ENCODE measurements around the gene CACNA1E. TPM values are rescaled to one million over a fixed set of nuclear protein-coding genes. Genes with fewer than 3 reads are reported as not detected.
"Not testable (repeated sequence)": the region's sequence is repeated elsewhere in the genome, so short reads cannot be mapped to it uniquely, and the experiment has no call there.

Gene CACNA1E
- polyA plus RNA-seq, 3 donors from 2014 or later = not detected

DNA sequence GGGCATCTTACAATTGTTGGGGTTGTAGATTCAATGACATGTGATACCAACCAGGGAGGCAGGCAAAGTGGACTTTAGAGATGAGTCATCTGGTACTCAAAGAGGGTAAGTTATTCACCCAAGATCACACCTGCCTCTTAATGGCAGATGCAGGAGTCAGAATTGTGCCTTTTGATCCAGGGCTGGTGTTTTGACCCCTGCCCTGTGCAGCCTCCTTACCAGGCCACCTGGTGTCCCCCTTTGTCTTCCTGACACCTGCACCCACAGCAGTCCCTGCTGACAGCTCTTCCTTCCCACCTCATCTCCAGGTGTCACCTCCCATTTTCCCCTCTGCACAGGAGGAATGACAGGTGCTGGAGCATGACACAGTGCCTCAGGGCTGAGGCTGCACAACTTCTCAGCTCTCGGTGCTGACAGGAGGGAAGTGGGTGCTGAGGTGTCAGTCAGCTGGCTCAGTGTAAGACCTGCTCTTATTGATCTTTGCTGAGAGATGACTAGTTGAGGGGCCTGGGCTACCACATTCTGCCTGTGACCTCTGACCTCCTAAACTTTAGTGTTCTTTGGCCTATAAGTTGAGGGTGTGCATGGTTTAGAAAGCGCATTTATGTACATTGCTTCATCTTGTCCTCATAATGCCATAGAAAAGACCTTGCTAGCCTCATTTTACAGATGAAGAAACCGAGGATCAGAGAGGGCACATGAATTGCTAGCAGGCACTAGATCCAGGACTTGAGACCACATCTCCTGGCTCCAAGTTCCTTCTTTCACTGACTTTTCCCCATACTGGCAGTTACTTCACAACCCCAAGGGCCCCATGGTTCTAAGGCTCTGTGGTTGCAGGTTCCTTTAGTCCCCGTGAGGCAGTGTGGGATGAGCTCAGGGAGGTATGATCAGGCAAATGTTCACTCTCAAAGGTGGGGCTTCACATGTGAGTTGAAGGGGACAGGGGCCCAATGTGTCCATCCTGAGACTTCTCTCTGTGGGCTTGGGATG lies 31.3 kb downstream of the CACNA1E start:
- Mint-ChIP-seq H3K27me3 (ENCODE audit: low read depth in 3 of 3) (peaks cover 0 to 4% (median 0%) of the 10 kb centered on the region in 3 donors), H3K27ac (no peak overlapping the region), H3K9me3 (peaks cover 0 to 5% (median 0%) of the 10 kb centered on the region in 6 donors), H3K4me3 (no peak overlapping the region), H3K4me1 (no peaks in the 10 kb centered on the region), H3K36me3 (no peaks in the 10 kb centered on the region)
- no peak for DNase-seq

DNA sequence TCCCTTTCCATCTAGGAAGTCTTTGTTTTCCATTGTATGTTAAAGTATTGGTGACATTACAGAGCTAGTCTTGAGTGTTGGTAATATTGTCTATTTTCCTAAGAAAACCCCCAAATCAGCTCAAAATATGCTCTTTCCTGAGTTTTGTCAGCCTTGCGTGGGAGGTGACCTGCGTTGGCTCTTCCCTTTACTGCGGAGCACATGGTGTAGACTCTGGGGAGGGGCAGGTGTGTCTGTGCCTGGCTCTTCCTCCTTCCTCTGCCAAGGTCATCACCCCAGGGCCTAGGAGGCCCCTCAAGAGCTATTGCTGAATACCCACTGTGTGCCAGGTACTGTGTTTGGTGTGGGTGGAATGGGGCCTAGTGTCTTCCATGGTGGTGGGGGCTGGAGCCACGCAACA lies 33.4 kb downstream of the CACNA1E start:
- Mint-ChIP-seq H3K4me3 (no peak overlapping the region), H3K27me3 (ENCODE audit: low read depth in 3 of 3) (peaks cover 0 to 2% (median 1%) of the 10 kb centered on the region in 3 donors), H3K4me1 (no peaks in the 10 kb centered on the region), H3K36me3 (no peaks in the 10 kb centered on the region), H3K9me3 (peaks cover 0 to 5% (median 0%) of the 10 kb centered on the region in 6 donors), H3K27ac (no peak overlapping the region)
- DNase-seq = no peak

DNA sequence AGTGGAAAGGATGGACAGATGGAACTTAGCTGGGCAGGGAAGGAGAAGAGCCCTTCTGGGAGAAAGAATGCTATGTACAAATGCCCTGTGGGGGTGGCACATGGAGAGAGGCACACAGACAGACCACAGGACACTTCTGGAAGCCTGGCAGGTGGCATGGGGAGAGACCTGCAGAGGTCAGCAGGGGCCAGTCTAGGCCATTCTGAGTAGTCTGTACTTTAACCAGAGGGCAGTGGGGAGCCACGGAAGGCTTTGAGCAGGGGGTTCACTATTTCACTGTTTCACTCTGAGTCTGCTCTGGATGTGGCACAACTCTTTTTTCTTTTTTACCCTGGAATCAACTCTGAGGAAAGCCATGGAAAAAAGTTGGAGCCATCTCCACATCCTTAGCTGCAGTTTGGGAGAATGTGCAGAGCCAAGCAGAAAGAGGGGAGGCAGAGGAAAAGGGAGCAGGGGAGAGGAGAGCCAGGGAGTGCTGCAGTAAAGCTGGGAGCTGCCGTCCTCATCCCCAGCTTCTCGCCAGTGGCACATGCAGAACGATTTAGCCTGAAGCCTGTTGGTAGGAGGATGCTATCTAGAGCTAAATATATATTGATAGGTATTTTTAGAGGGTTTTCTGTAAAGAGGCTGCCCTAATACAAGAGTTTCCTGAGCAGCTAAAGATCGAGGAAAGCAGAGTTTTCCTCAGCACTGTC lies 34.0 kb downstream of the CACNA1E start:
- no peak overlapping the region for H3K4me3 Mint-ChIP-seq
- no peaks in the 10 kb centered on the region for H3K4me1 Mint-ChIP-seq
- H3K9me3 Mint-ChIP-seq = peaks cover 0 to under 1% (median 0%) of the 10 kb centered on the region in 6 donors
- DNase-seq = no peak
- H3K27ac Mint-ChIP-seq = no peak overlapping the region
- H3K36me3 Mint-ChIP-seq = no peaks in the 10 kb centered on the region
- H3K27me3 Mint-ChIP-seq (ENCODE audit: low read depth in 3 of 3) = peaks cover 1 to 3% (median 2%) of the 10 kb centered on the region in 3 donors

DNA sequence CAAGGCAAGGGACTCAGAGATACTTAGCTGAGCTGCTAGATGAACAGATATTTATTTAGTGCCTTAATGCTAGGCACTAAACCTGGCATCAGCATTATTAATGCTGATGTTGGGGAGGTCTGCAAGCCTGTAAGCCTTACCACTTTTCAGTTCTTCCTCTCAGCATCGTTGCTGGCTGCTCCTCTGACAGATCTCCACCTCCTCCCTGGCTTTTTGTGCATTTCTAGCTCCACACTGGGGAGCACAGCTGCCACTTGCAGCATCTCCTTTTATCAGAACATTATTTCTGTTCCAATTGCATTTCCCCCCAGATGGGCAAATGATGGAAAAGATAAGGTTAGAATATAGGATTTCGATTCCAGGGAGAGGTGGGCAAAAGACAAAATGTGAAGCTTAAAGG lies 34.8 kb downstream of the CACNA1E start:
- no peak overlapping the region for H3K27ac Mint-ChIP-seq
- no peaks in the 10 kb centered on the region for H3K9me3 Mint-ChIP-seq
- no peak overlapping the region for H3K4me3 Mint-ChIP-seq
- peaks cover 1 to 5% (median 2%) of the 10 kb centered on the region in 3 donors for H3K27me3 Mint-ChIP-seq (ENCODE audit: low read depth in 3 of 3)
- no peaks in the 10 kb centered on the region for H3K36me3 Mint-ChIP-seq
- H3K4me1 Mint-ChIP-seq = no peaks in the 10 kb centered on the region
- DNase-seq = no peak

- peaks cover 0 to 7% (median 2%) of the 10 kb centered on the region in 3 donors for H3K27me3 Mint-ChIP-seq (ENCODE audit: low read depth in 3 of 3)
- no peaks in the 10 kb centered on the region for H3K36me3 Mint-ChIP-seq
- H3K4me1 Mint-ChIP-seq = no peaks in the 10 kb centered on the region
- no peak for DNase-seq
- no peak overlapping the region for H3K27ac Mint-ChIP-seq
- peaks cover 0 to 1% (median 0%) of the 10 kb centered on the region in 6 donors for H3K9me3 Mint-ChIP-seq
- H3K4me3 Mint-ChIP-seq = no peak overlapping the region
Observed at GRCh38 chr1:181522864-181523263, 39.5 kb downstream of the CACNA1E start.

GRCh38 chr1:181525104-181525721 lies 41.9 kb downstream of the CACNA1E start:
- Mint-ChIP-seq H3K9me3 (peaks cover 7 to 12% (median 8%) of the 10 kb centered on the region in 6 donors), H3K4me1 (no peaks in the 10 kb centered on the region), H3K27me3 (ENCODE audit: low read depth in 3 of 3) (peaks cover 0 to 7% (median 2%) of the 10 kb centered on the region in 3 donors), H3K4me3 (no peak overlapping the region), H3K36me3 (no peaks in the 10 kb centered on the region), H3K27ac (no peak overlapping the region)
- no peak for DNase-seq

DNA sequence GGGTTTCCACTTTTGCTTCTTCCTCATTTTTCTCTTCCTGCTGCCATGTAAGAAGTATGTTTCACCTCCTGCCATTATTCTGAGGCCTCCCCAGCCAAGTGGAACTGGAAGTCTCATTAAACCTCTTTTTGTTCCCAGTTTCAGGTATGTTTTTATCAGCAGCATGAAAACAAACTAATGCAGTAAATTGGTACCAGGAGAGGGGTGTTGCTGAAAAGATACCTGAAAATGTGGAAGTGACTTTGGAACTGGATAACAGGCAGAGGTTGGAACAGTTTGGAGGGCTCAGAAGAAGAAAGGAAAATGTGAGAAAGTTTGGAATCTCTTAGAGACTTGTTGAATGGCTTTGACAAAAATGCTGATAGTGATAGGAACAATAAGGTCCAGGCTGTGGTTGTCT lies 44.9 kb downstream of the CACNA1E start:
- H3K9me3 Mint-ChIP-seq = peaks cover 7 to 13% (median 12%) of the 10 kb centered on the region in 6 donors
- not testable (repeated sequence) for H3K4me1 Mint-ChIP-seq; DNase-seq; H3K27me3 Mint-ChIP-seq (ENCODE audit: low read depth in 3 of 3); H3K36me3 Mint-ChIP-seq; H3K27ac Mint-ChIP-seq; H3K4me3 Mint-ChIP-seq

- Mint-ChIP-seq H3K9me3 (peaks cover 7 to 13% (median 12%) of the 10 kb centered on the region in 6 donors), H3K27ac (no peak overlapping the region), H3K4me1 (no peaks in the 10 kb centered on the region), H3K4me3 (no peak overlapping the region), H3K27me3 (ENCODE audit: low read depth in 3 of 3) (peaks cover 0 to 3% (median 1%) of the 10 kb centered on the region in 3 donors), H3K36me3 (peaks cover 0 to 7% (median 0%) of the 10 kb centered on the region in 3 donors)
- DNase-seq = no peak
Observed at GRCh38 chr1:181531441-181531840, 48.1 kb downstream of the CACNA1E start.

GRCh38 chr1:181531951-181532600 lies 48.8 kb downstream of the CACNA1E start:
- no peak overlapping the region for H3K27ac Mint-ChIP-seq

GRCh38 chr1:181538836-181539235 lies 55.5 kb downstream of the CACNA1E start:
- H3K9me3 Mint-ChIP-seq = peaks cover 0 to 7% (median 1%) of the 10 kb centered on the region in 6 donors
- no peak overlapping the region for H3K4me3 Mint-ChIP-seq
- no peak overlapping the region for H3K27ac Mint-ChIP-seq
- no peaks in the 10 kb centered on the region for H3K4me1 Mint-ChIP-seq
- DNase-seq = no peak
- peaks cover 0 to 6% (median 2%) of the 10 kb centered on the region in 3 donors for H3K27me3 Mint-ChIP-seq (ENCODE audit: low read depth in 3 of 3)
- H3K36me3 Mint-ChIP-seq = no peaks in the 10 kb centered on the region

More at GRCh38 chr1:181531951-181532600, 48.8 kb downstream of the CACNA1E start:
- DNase-seq = no peak
- Mint-ChIP-seq H3K27me3 (ENCODE audit: low read depth in 3 of 3) (peaks cover 0 to 3% (median 0%) of the 10 kb centered on the region in 3 donors), H3K4me1 (no peaks in the 10 kb centered on the region), H3K36me3 (peaks cover 0 to 7% (median 0%) of the 10 kb centered on the region in 3 donors), H3K4me3 (no peak overlapping the region), H3K9me3 (peaks cover 7 to 13% (median 12%) of the 10 kb centered on the region in 6 donors)

DNA sequence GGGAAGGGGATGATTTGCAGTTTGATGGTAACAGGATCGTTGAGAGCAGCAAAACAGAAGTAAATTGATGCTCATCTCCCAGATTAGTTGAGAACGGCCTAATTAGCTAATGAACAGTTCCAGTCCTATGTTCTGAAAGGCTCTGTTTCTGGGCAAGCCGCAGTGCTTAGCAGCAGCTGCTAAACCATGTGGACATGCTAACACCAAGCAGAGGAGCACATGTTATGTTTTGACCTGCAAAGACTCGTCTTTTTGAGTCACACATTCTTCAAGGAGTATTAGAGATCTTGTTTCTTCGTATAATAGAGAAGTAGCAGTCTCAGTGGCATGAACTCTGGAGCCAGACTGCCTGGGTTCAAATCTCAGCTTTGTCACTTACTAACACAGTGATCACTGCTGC lies 58.1 kb downstream of the CACNA1E start:
- Mint-ChIP-seq H3K27ac (no peak overlapping the region), H3K36me3 (no peaks in the 10 kb centered on the region), H3K9me3 (peaks cover 0 to 7% (median 2%) of the 10 kb centered on the region in 6 donors), H3K27me3 (ENCODE audit: low read depth in 3 of 3) (peaks cover 0 to 6% (median 2%) of the 10 kb centered on the region in 3 donors), H3K4me3 (no peak overlapping the region), H3K4me1 (no peaks in the 10 kb centered on the region)
- DNase-seq = no peak

- DNase-seq = no peak
- Mint-ChIP-seq H3K4me3 (no peak overlapping the region), H3K36me3 (no peaks in the 10 kb centered on the region), H3K27ac (no peak overlapping the region), H3K27me3 (ENCODE audit: low read depth in 3 of 3) (peaks cover 0 to 6% (median 2%) of the 10 kb centered on the region in 3 donors), H3K4me1 (no peaks in the 10 kb centered on the region), H3K9me3 (peaks cover 0 to 7% (median 2%) of the 10 kb centered on the region in 6 donors)
Observed at GRCh38 chr1:181541947-181542346, 58.6 kb downstream of the CACNA1E start.

DNA sequence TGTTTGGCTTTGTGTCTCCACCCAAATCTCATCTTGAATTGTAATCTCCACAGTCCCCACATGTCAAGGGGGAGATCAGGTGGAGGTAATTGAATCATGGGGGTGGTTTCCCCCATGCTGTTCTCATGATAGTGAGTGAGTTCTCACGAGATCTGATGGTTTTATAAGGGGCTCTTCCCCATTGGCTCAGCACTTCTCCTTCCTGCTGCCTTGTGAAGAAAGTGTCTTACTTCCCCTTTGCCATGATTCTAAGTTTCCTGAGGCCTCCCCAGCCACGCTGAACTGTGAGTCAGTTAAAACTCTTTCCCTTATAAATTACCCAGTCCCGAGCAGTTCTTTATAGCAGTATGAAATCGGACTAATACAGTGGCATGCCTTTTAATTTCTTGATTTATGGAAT lies 59.1 kb downstream of the CACNA1E start:
- not testable (repeated sequence) for H3K36me3 Mint-ChIP-seq; H3K9me3 Mint-ChIP-seq; DNase-seq; H3K4me3 Mint-ChIP-seq; H3K27ac Mint-ChIP-seq; H3K4me1 Mint-ChIP-seq; H3K27me3 Mint-ChIP-seq (ENCODE audit: low read depth in 3 of 3)
